A549 (cell line): ENCODE measurements around the gene ZNF335.

ENCODE experiments used
- POLR2A ChIP-seq: IDR thresholded peaks from 2 replicates; pipeline ENCODE4 v1.6.1; 2012; ENCODE audit warnings: mild to moderate bottlenecking, low read length
- TP53 ChIP-seq: fragments of 250-450 bp; sonication (Bioruptor Pico); IDR thresholded peaks from 2 replicates; pipeline ENCODE4 v1.5.0; 2021; ENCODE audit warnings: mild to moderate bottlenecking, moderate library complexity

DNA sequence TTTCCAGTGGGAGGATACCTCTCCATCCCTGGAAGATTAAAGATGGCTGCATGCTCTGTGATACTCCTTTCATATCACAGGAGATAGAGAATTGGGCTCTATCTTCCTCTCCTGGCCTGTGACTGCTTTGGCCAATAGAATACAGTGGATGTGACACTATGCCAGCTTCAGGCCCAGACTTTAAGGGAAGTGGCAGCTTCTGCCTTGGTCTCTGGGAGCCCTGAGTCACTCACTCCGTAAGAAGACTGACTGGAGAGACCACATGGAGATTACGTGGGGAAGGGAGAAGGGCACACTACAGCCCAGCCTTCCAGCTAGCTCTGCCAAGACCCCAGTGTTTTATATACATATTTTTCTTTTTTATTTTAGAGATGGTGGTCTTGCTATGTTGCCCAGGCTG, 26.3 kb upstream of the ZNF335 start:
- TF ChIP-seq TP53 (CRISPR knock-in tag) = no peak
- TF ChIP-seq POLR2A = no peak
